Tibial nerve (tissue), 4 donors: ENCODE measurements around the gene SKP1. TPM values are rescaled to one million over a fixed set of nuclear protein-coding genes. Genes with fewer than 3 reads are reported as not detected.

Experiments
- DNase-seq, 2 donors: peaks; one replicate each; pipeline ENCODE4 v3.0.0-alpha.2; 2019; ENCODE audit warnings: low spot score in 2 of 2
- H3K27ac ChIP-seq, 4 donors: fragments of 200-600 bp; sonication (generic) in 3 of 4; one replicate each; pipeline ENCODE4 v1.5.1; 2017 to 2019; ENCODE audit warnings: mild to moderate bottlenecking in 1 of 4
- H3K27me3 ChIP-seq, 2 donors: fragments of 200-600 bp; sonication (generic) in 1 of 2; one replicate each; pipeline versions ENCODE4 v1.5.1 to v1.6.0; 2017 to 2019
- H3K36me3 ChIP-seq, 3 donors: fragments of 200-600 bp; sonication (generic); one replicate each; pipeline ENCODE4 v1.5.1; 2018 to 2019
- H3K4me1 ChIP-seq, 4 donors: fragments of 200-600 bp; sonication (generic) in 3 of 4; one replicate each; pipeline ENCODE4 v1.5.1; 2017 to 2019
- H3K4me3 ChIP-seq, 4 donors: fragments of 200-600 bp; sonication (generic) in 3 of 4; one replicate each; pipeline ENCODE4 v1.5.1; 2017 to 2019; ENCODE audit warnings: mild to moderate bottlenecking in 1 of 4, moderate library complexity in 1 of 4
- H3K9me3 ChIP-seq, 4 donors: fragments of 200-600 bp; sonication (generic) in 3 of 4; one replicate each; pipeline ENCODE4 v1.5.1; 2017 to 2019
- CTCF ChIP-seq, 5 experiments: fragments of 200-600 bp in 3 of 5; fragments of 450-650 bp in 2 of 5; sonication (generic) in 3 of 5; IDR thresholded peaks; one replicate each; pipeline ENCODE4 v1.5.1; 2016 to 2019; ENCODE audit warnings: antibody characterized with exemption in 5 of 5, mild to moderate bottlenecking in 3 of 5, moderate library complexity in 2 of 5
- EP300 ChIP-seq, 2 donors: sonication (generic); formaldehyde crosslinking; IDR thresholded peaks; one replicate each; pipeline ENCODE4 v1.6.1; 2017; ENCODE audit warnings: antibody characterized with exemption in 2 of 2, mild to moderate bottlenecking in 1 of 2
- POLR2A ChIP-seq, 2 donors: fragments of 450-650 bp; IDR thresholded peaks; one replicate each; pipeline ENCODE4 v1.6.1; 2017; ENCODE audit warnings: antibody characterized with exemption in 2 of 2, mild to moderate bottlenecking in 2 of 2, moderate library complexity in 2 of 2
- WGBS, 2 donors: methylation state at CpG; one replicate each; pipeline ENCODE4 v1.1.5; 2018; 5-methylcytosine and 5-hydroxymethylcytosine counted together
- total RNA-seq, 4 donors: library from RNA; depleted of rRNA; stranded (reverse); fragments of >200 nt; gene quantifications; one replicate each; pipeline ENCODE4 v1.1.0, GENCODE V29; 2016

The SKP1 gene
- total RNA-seq, 4 donors from 2014 or later = 173 to 311 (median 209) TPM

DNA sequence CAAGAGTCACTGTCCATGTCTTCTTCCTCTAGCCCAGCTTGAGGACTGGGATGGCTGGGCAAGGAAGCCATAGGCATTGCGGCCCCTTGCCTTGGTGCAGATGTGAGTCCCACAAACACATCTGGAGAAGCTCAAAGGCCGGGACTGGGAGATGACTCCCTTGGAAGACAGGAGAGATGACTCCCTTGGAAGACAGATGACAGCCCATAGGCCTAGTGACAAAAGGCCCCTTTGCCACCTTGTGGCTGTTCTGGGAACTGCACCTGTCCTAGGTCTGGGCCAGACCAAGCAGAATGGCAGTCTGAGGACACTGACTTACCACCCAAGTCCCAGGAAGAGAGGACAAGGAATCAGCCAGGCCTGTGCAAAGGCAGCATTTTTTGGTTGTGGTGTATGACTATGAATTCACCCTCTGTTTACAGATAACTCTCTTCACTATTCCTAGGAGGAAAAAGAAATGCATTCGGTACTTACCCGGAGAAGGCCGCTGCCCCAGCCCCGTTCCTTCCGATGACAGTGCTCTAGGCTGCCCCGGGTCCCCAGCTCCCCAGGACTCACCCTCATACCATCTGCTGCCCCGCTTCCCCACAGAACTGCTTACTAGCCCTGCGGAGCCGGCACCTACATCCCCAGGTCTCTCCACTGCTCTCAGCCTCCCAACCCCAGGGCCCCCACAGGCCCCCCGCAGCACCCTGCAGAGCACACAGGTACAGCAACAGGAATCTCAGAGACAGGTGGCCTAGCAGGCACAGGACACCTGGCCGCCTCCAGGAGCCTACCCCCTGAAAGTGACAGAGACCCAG, 30.8 kb downstream of the SKP1 start:
- Histone ChIP-seq H3K36me3 (peaks cover 0 to 87% (median 0%) of the 10 kb centered on the region in 3 donors), H3K27me3 (no peaks in the 10 kb centered on the region), H3K27ac (peak overlapping the region in 1 of 4 donors; percentile 11), H3K9me3 (no peaks in the 10 kb centered on the region), H3K4me3 (no peak overlapping the region), H3K4me1 (peaks cover 0 to 68% (median 29%) of the 10 kb centered on the region in 4 donors)
- TF ChIP-seq POLR2A (IDR thresholded peaks at IDR 0.05) = no peak
- TF ChIP-seq CTCF (IDR thresholded peaks at IDR 0.05) = peak; percentile 89 to 97 (median 91)
- 89% methylated on average over 13 of the region's 13 CpGs for WGBS, 2 donors
- DNase-seq = peak; percentile 74 to 85

DNA sequence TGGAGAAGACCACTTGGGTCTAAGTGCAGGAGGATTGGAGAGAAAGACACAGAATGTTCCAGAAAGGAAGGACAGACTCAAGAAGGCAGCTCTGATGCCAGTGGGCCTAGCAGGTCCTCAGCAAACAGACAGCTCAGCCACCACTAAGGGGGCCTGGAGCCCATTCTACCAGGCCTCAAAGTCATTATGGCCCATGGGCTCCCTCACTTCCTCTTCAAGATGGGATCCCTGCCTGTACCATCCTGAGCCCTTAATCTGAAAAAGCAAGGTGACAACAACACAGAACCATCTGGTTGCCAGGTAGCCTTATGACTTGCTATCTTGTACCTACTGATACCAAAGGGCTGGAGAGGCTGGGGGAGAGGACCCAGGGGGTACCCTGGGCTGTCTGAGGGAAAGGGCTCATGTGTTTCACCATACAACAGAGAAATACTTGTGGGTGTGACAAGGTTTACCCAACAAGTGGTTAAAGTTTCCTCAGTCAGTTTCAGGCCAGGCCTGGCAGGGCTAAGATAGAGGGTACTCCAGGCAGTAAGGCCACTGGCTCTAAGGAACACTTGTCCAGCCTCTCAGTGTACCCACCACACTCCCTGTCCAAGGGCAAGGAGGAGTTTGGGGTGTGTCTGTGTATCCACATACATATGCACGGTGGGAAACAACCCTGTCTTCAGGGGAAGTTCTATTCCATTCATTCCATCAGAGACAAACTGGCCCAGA, 31.6 kb downstream of the SKP1 start:
- H3K4me1 ChIP-seq = peaks cover 0 to 68% (median 24%) of the 10 kb centered on the region in 4 donors
- no peaks in the 10 kb centered on the region for H3K9me3 ChIP-seq
- peaks cover 0 to 83% (median 0%) of the 10 kb centered on the region in 3 donors for H3K36me3 ChIP-seq
- TF ChIP-seq EP300 (IDR thresholded peaks at IDR 0.05) = no peak
- H3K4me3 ChIP-seq = no peak overlapping the region
- WGBS, 2 donors = 38 to 50% methylated on average over 1 of the region's 1 CpG
- H3K27ac ChIP-seq = peak overlapping the region in 1 of 4 donors; percentile 44
- DNase-seq = no peak
- no peaks in the 10 kb centered on the region for H3K27me3 ChIP-seq

DNA sequence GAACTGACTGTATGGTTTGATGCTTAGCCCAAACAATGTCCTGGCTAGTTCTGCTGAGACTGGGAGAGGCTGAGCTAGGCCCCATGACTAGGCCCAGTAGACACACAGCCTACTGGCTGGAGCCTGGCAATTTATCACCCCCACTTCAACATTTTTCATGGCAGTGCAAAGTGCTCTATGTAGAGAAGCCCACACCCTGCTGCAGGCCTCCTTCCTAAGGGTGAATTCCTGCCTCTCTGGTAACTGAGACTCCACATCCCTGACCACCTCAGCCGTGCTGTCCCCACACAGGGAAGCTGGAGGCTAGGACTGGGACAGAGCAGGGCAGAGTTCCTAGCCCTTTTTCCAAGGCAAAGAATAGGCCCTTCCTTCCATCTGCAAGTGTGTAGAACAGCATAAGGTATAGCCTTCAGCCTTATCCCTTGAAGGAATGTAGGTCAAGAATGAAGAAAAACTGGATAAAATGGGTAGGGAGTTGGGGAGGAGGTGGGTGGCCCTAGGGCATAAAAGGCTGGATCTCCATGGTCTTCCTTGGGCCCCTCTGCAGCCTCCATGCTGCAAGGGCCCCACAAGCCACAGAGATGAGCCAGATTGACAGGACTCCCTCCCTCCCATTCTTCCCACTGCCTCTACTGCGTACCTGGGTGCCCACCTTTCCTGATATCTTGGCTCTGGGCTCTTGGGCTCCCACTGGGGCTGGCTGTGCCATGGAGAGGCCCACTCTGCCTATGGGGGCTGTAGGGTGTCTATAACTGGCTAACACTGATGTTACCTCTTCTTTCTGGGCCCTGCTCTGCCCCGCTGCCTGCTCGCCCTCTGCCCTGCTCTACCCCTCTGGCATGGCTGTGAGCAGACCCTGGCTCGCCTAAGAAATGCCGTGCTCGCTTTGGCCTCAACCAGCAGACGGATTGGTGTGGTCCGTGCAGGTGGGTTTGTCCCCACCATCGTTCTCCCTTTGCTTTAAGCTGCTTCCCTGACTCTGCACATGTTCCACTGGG, 32.5 kb downstream of the SKP1 start:
- H3K27ac ChIP-seq = peak overlapping the region in 1 of 4 donors; percentile 44
- H3K36me3 ChIP-seq = peaks cover 0 to 88% (median 0%) of the 10 kb centered on the region in 3 donors
- WGBS, 2 donors = 87 to 91% methylated on average over 10 of the region's 10 CpGs
- H3K27me3 ChIP-seq = no peaks in the 10 kb centered on the region
- H3K9me3 ChIP-seq = no peaks in the 10 kb centered on the region
- no peak overlapping the region for H3K4me3 ChIP-seq
- no peak for DNase-seq
- TF ChIP-seq POLR2A (IDR thresholded peaks at IDR 0.05) = no peak
- TF ChIP-seq EP300 (IDR thresholded peaks at IDR 0.05) = no peak
- TF ChIP-seq CTCF (IDR thresholded peaks at IDR 0.05) = no peak
- peaks cover 0 to 68% (median 17%) of the 10 kb centered on the region in 4 donors for H3K4me1 ChIP-seq

GRCh38 chr5:134143431-134143830, 33.3 kb downstream of the SKP1 start:
- Histone ChIP-seq H3K4me1 (peaks cover 0 to 69% (median 9%) of the 10 kb centered on the region in 4 donors), H3K36me3 (peaks cover 0 to 89% (median 0%) of the 10 kb centered on the region in 3 donors), H3K27me3 (no peaks in the 10 kb centered on the region), H3K9me3 (no peaks in the 10 kb centered on the region), H3K27ac (no peak overlapping the region), H3K4me3 (no peak overlapping the region)
- no peak for DNase-seq
- 96 to 100% methylated on average over 4 to 5 of the region's 5 CpGs for WGBS, 2 donors
- TF ChIP-seq CTCF (IDR thresholded peaks at IDR 0.05) (no peak), POLR2A (IDR thresholded peaks at IDR 0.05) (no peak), EP300 (IDR thresholded peaks at IDR 0.05) (no peak)

DNA sequence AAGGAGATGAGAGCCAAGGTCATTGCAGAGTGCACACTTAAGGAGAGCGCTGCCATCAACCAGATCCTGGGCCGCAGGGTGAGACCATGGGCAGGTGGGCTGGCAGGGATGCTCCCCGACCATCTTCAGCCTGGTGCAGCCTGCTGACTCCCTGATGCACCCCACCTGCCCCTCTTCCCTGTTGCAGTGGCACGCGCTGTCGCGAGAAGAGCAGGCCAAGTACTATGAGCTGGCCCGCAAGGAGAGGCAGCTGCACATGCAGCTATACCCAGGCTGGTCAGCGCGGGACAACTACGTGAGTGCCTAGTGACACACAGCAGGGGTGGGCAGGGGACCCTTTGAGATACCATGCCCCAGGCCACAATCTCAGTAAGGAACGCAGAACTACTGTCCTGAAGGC, 33.9 kb downstream of the SKP1 start:
- no peaks in the 10 kb centered on the region for H3K9me3 ChIP-seq
- peaks cover 0 to 83% (median 0%) of the 10 kb centered on the region in 3 donors for H3K36me3 ChIP-seq
- no peak for TF ChIP-seq EP300 (IDR thresholded peaks at IDR 0.05)
- no peak for DNase-seq
- H3K27me3 ChIP-seq = no peaks in the 10 kb centered on the region
- H3K4me3 ChIP-seq = no peak overlapping the region
- 89 to 96% methylated on average over 10 to 11 of the region's 12 CpGs for WGBS, 2 donors
- H3K27ac ChIP-seq = no peak overlapping the region
- H3K4me1 ChIP-seq = peaks cover 0 to 64% (median 9%) of the 10 kb centered on the region in 4 donors
